ENCODE results near the gene ZNF577. TPM values are rescaled to one million over a fixed set of nuclear protein-coding genes. Genes with fewer than 3 reads are reported as not detected.
A peak's percentile ranks its signal among the peaks of the same experiment; 100 is the strongest.

ZNF577 gene
- total RNA-seq, 4 donors from 2014 or later: 8.1 to 31.9 (median 15.5) TPM

- WGBS, 2 donors (ENCODE audit: low coverage in 1 of 2): 82 to 90% methylated on average over 11 to 13 of the region's 13 CpGs
- no peak overlapping the region for H3K4me3 ChIP-seq
- no peaks in the 10 kb centered on the region for H3K4me1 ChIP-seq
- no peak overlapping the region for H3K27ac ChIP-seq
- ATAC-seq: peak; percentile 48
- no peaks in the 10 kb centered on the region for H3K36me3 ChIP-seq
- H3K9me3 ChIP-seq: peaks cover 0 to 6% (median 0%) of the 10 kb centered on the region in 3 donors
- TF ChIP-seq POLR2AphosphoS5 (IDR thresholded peaks at IDR 0.05) (no peak), POLR2A (IDR thresholded peaks at IDR 0.05) (no peak), EP300 (IDR thresholded peaks at IDR 0.05) (no peak), CTCF (IDR thresholded peaks at IDR 0.05) (no peak)
- H3K27me3 ChIP-seq: no peaks in the 10 kb centered on the region
These were observed 63.3 kb downstream of the ZNF577 start for GRCh38 chr19:51824281-51825005.

GRCh38 chr19:51822946-51823345 is 64.8 kb downstream of the ZNF577 start:
- no peak for TF ChIP-seq CTCF (IDR thresholded peaks at IDR 0.05)
- no peak for TF ChIP-seq POLR2A (IDR thresholded peaks at IDR 0.05)
- TF ChIP-seq POLR2AphosphoS5 (IDR thresholded peaks at IDR 0.05): no peak
- TF ChIP-seq EP300 (IDR thresholded peaks at IDR 0.05): no peak
- no peaks in the 10 kb centered on the region for H3K4me1 ChIP-seq
- no peak overlapping the region for H3K27ac ChIP-seq
- H3K9me3 ChIP-seq: peaks cover 0 to 6% (median 0%) of the 10 kb centered on the region in 3 donors
- H3K36me3 ChIP-seq: no peaks in the 10 kb centered on the region
- no peaks in the 10 kb centered on the region for H3K27me3 ChIP-seq
- ATAC-seq: no peak
- WGBS, 2 donors (ENCODE audit: low coverage in 1 of 2): 92 to 94% methylated on average over 3 of the region's 3 CpGs
- H3K4me3 ChIP-seq: no peak overlapping the region

- H3K27ac ChIP-seq: no peak overlapping the region
- no peak overlapping the region for H3K4me3 ChIP-seq
These were observed 65.4 kb downstream of the ZNF577 start for GRCh38 chr19:51822325-51822724.

GRCh38 chr19:51821921-51822320 is 65.8 kb downstream of the ZNF577 start:
- TF ChIP-seq CTCF (IDR thresholded peaks at IDR 0.05) (no peak), POLR2AphosphoS5 (IDR thresholded peaks at IDR 0.05) (no peak)
- no peaks in the 10 kb centered on the region for H3K27me3 ChIP-seq
- no peak for ATAC-seq
- no peak overlapping the region for H3K27ac ChIP-seq
- peaks cover 0 to 6% (median 0%) of the 10 kb centered on the region in 3 donors for H3K9me3 ChIP-seq
- H3K36me3 ChIP-seq: no peaks in the 10 kb centered on the region
- H3K4me3 ChIP-seq: no peak overlapping the region
- H3K4me1 ChIP-seq: no peaks in the 10 kb centered on the region

More at GRCh38 chr19:51822325-51822724, 65.4 kb downstream of the ZNF577 start:
- Histone ChIP-seq H3K36me3 (no peaks in the 10 kb centered on the region), H3K9me3 (peaks cover 0 to 6% (median 0%) of the 10 kb centered on the region in 3 donors), H3K27me3 (no peaks in the 10 kb centered on the region), H3K4me1 (no peaks in the 10 kb centered on the region)
- no peak for TF ChIP-seq EP300 (IDR thresholded peaks at IDR 0.05)
- no peak for TF ChIP-seq POLR2A (IDR thresholded peaks at IDR 0.05)
- no peak for TF ChIP-seq POLR2AphosphoS5 (IDR thresholded peaks at IDR 0.05)
- no peak for TF ChIP-seq CTCF (IDR thresholded peaks at IDR 0.05)
- ATAC-seq: no peak
- 96% methylated on average over 2 of the region's 2 CpGs; no CpG with 5 or more reads in 1 of the 2 donors for WGBS, 2 donors (ENCODE audit: low coverage in 1 of 2)

- peaks cover 0 to 1% (median 0%) of the 10 kb centered on the region in 3 donors for H3K9me3 ChIP-seq
- TF ChIP-seq POLR2A (IDR thresholded peaks at IDR 0.05): no peak
- no peak for TF ChIP-seq CTCF (IDR thresholded peaks at IDR 0.05)
- TF ChIP-seq EP300 (IDR thresholded peaks at IDR 0.05): no peak
- no peak for TF ChIP-seq POLR2AphosphoS5 (IDR thresholded peaks at IDR 0.05)
- H3K4me3 ChIP-seq: no peak overlapping the region
- no peaks in the 10 kb centered on the region for H3K36me3 ChIP-seq
- H3K4me1 ChIP-seq: no peaks in the 10 kb centered on the region
- no peak for ATAC-seq
- no peak overlapping the region for H3K27ac ChIP-seq
- no peaks in the 10 kb centered on the region for H3K27me3 ChIP-seq
- WGBS, 2 donors (ENCODE audit: low coverage in 1 of 2): 59 to 68% methylated on average over 2 to 3 of the region's 3 CpGs
These were observed 66.3 kb downstream of the ZNF577 start for GRCh38 chr19:51821456-51821855.

Measured in gastroesophageal sphincter (tissue), 4 donors.